H7 (cell line): Measurements from ENCODE around the gene MCTP2. TPM values are rescaled to one million over a fixed set of nuclear protein-coding genes. Genes with fewer than 3 reads are reported as not detected.
"Not testable (repeated sequence)": the region's sequence is repeated elsewhere in the genome, so short reads cannot be mapped to it uniquely, and the experiment has no call there.

Experiments
- DNase-seq: peaks from one replicate; pipeline ENCODE4 v3.0.0; 2012
- H3K27me3 ChIP-seq: 2 replicates; pipeline ENCODE4 v1.6.0; 2011; ENCODE audit warnings: mild to moderate bottlenecking, low read length; ENCODE audit not compliant: control insufficient read depth, insufficient read depth
- H3K36me3 ChIP-seq: replicated peaks from 2 replicates; pipeline ENCODE4 v1.5.1; 2011; ENCODE audit warnings: low read length; ENCODE audit not compliant: control insufficient read depth, insufficient read depth
- H3K4me3 ChIP-seq: 2 replicates; pipeline ENCODE4 v1.5.1; 2011; ENCODE audit warnings: low read depth, mild to moderate bottlenecking, control low read depth, low read length, moderate library complexity; ENCODE audit not compliant: insufficient read depth
- total RNA-seq: library from RNA; depleted of rRNA; stranded (reverse); fragments of >200 nt; shearing (Covaris generic); gene quantifications from 2 replicates; pipeline ENCODE4 v1.2.3, GENCODE V29; 2014

Gene MCTP2
- total RNA-seq, 1 experiment from 2014 or later: 4.7 TPM

DNA sequence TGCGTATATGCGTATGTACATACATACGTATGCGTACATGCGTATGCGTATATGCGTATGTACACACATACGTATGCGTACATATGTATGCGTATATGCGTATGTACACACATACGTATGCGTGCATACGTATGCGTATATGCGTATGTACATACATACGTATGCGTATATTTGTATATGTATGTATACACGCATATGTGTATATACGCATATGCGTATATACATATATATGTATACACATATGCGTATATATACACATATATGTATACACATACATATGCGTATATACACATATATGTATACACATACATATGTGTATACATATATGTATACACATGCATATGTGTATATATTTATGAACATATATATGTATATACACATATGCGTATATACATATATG lies 12.1 kb downstream of the MCTP2 start:
- no peaks in the 10 kb centered on the region for H3K36me3 ChIP-seq
- no peak overlapping the region for H3K4me3 ChIP-seq
- no peak for DNase-seq
- no peaks in the 10 kb centered on the region for H3K27me3 ChIP-seq

DNA sequence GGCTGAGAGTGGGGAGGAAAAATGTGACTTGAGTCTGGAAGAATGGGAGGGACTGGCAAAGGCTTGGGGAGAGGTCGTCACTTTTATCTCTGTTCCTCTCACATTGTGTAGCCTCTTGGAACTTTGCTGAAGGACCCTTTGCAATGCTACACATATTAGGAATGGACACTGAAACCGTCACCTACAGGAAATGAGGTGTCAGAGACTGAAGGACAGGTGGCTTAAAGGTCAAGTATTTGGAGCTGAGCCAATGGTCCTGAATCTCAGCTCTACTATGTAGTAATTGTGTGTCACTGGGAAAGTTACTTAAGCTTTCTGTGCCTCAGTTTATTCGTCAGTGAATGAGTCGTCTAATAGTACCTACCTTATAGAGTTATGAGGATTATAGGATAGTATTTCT lies 14.7 kb downstream of the MCTP2 start:
- DNase-seq: no peak
- no peaks in the 10 kb centered on the region for H3K27me3 ChIP-seq
- no peak overlapping the region for H3K4me3 ChIP-seq
- H3K36me3 ChIP-seq: no peaks in the 10 kb centered on the region

DNA sequence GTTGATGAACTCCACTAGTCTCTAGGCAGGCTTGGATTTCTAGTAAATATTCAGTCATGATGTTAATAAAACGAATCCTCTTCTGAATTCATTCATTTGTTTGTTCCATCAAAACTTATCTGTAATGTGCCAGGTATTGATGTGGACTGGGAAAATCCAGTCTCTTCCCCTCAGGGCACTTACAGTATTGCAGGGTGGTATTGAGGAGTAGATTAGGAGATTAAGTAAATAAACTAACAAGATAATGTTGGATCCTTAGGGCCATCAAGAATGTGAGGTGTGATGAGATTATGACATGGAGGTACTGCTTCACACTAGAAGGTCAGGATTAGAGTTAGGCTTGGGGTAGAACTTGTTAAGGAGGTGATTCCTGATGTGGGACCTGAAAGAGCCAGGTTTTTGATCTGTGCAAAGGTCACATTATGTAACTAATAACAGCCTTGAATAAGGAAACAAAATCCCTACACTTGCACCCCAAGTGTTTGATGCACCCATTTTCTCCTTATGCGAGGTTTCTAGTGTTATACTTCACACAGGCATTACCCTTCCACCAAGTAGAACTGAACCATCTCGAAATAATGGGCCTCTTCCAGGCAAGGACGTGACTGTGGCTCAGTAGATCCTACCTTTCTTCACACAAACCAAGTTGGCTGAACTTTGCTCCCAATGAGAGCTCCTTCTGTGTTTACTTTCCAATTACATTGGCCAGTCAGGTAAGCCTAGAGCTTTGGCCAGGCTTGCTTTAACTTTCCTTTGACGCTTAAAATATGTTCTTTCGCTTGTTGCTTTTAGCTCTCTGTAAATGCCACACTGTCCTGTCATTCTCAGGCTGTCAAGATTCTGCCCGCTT lies 16.7 kb downstream of the MCTP2 start:
- Histone ChIP-seq H3K4me3 (no peak overlapping the region), H3K27me3 (no peaks in the 10 kb centered on the region), H3K36me3 (no peaks in the 10 kb centered on the region)
- DNase-seq: no peak

DNA sequence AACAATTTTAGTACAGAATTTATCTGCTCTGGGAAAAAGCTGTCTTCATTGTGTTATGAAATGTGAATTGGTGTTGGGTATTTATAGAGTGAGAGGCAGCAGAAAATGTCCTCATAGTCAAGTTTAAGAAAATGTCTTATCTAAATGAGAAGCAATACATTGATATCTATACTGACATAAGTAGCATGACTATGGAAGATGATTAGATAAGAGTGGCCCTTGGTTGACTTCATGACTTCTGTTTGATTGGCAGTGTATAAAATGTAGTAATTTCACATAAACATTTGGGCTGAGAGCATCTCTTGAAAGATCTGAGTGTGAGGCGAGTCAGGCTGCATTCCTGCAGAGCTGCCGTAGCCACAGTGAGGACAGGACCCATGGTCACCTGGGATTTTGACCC lies 19.4 kb downstream of the MCTP2 start:
- Histone ChIP-seq H3K4me3 (no peak overlapping the region), H3K36me3 (no peaks in the 10 kb centered on the region)
- DNase-seq: no peak

DNA sequence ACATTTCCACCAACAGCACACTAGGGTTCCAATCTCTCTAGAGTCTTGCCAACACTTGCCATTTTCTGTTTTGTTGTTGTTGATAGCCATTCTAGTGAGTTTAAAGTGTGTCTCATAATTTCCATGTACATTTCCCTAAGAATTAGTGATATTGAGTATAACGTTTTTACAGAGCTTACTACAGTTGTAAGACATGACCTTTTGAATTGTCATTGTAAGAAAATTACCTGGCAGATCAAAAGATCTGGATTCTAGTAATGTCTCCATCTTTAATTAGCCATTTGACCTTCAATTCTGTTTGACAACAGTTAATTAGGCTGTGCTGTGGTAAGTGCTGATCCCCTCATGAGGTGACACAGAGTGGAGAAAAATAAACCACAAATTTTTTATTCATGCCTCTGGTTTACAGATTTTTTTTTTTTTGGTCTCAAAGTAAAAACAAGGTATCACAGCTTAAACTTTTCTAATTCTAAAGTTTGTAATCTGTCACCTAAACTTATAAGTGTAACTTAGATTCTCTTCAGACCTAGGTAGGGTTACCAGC lies 20.9 kb downstream of the MCTP2 start:
- no peaks in the 10 kb centered on the region for H3K27me3 ChIP-seq
- no peaks in the 10 kb centered on the region for H3K36me3 ChIP-seq
- DNase-seq: no peak
- H3K4me3 ChIP-seq: no peak overlapping the region

More for the DNA sequence above, 19.4 kb downstream of the MCTP2 start:
- H3K27me3 ChIP-seq: no peaks in the 10 kb centered on the region

DNA sequence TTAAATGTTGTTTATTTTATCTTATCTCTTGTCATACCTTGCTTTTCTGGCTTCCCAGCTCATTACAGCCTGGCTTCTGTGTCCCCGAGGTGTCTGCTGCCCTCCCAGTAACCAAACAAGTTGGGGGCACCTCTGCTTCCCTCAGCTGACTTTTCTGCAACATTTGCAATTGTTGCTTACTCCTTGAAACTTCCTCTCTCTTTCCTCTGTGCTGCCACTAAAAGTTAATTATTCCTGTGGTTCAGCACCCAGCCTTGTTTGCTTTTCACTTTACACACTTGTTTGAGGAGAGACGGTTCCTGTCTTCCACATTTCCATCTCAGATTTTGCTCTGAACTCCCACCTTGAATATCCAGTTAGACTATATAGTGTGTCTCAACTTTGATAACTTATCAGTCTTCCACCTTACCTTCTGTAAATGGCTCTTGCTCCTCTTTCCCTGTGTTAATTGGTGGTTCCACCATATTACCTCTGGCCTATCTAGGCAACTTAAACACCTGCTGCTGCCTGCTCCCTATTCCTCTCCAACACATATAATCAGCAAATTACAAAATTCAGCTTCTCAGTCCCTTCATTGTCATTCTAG lies 21.6 kb downstream of the MCTP2 start:
- Histone ChIP-seq H3K4me3 (no peak overlapping the region), H3K27me3 (no peaks in the 10 kb centered on the region), H3K36me3 (no peaks in the 10 kb centered on the region)
- no peak for DNase-seq

DNA sequence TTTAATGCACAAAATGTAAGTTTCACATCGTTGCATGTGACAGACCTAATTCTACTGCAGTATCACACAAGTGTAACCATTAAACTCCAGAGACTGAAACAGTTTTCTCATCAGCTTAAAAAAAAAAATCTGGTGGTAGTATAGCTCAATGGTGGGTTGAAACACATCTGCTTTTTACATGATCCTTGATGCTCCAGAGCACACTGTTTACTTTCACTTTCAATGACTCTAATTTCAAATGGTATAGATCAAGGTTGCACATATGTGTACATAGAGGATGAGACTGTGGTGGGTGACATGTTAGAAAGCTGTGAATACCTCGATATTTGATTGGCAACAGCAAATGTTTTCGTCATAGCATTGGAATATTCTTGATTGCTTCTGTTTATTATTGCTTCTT lies 22.4 kb downstream of the MCTP2 start:
- H3K27me3 ChIP-seq: no peaks in the 10 kb centered on the region
- DNase-seq: no peak

DNA sequence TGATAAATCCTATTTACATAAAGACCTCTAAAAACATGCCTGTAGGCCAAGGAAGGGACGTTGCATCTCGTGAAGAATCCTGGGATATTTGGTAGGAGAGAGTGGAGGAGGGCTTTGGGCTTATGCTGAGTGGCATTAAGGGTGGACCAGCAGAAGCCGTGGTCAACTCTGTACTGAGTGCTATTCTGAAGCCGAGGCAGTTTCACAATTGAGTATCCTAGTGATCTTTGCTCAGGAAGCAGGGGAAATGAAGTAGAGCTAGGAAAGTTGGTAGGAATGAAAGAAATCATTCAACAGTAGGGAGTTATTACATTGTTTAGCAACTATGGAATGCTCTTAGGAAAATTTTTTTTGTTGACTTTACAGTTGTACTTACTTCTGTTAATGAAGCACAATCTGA lies 24.2 kb downstream of the MCTP2 start:
- no peak for DNase-seq
- Histone ChIP-seq H3K36me3 (no peaks in the 10 kb centered on the region), H3K27me3 (no peaks in the 10 kb centered on the region), H3K4me3 (no peak overlapping the region)

More for the DNA sequence above, 22.4 kb downstream of the MCTP2 start:
- no peaks in the 10 kb centered on the region for H3K36me3 ChIP-seq
- H3K4me3 ChIP-seq: no peak overlapping the region

DNA sequence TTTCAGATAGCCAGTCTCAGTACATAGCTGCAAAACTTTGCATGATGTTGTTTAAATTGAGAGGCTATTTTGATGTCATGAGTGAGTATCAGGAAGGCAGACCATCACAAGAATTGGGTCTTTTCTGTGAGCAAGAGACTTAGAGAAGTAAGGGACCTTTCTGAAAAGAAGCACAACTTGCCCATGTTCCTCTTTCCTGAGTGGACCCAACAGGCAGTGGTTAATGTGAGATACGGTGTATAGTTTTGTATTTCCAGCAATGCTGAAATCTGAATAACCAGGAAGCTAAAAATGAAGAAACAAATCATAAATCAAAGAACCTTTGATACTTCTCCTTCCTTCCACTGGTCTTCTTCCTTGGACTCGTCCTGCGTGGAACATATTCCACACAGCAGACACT lies 25.1 kb downstream of the MCTP2 start:
- Histone ChIP-seq H3K27me3 (no peaks in the 10 kb centered on the region), H3K4me3 (no peak overlapping the region), H3K36me3 (no peaks in the 10 kb centered on the region)
- no peak for DNase-seq

DNA sequence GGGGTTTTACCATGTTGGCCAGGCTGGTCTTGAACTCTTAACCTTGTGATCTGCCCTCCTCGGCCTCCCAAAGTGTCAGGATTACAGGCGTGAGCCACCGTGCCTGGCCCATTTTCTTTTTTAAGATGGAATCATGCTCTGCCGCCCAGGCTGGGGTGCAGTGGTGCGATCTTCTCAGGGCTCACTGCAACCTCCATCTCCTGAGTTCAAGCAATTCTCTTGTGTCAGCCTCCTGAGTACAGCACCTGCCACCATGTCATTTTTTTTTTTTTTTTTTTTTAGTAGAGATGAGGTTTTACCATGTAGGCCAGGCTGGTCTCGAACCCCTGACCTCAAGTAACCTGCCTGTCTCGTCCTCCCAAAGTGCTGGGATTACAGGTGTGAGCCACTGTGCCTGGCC lies 26.4 kb downstream of the MCTP2 start:
- not testable (repeated sequence) for H3K4me3 ChIP-seq, H3K36me3 ChIP-seq, H3K27me3 ChIP-seq, DNase-seq

DNA sequence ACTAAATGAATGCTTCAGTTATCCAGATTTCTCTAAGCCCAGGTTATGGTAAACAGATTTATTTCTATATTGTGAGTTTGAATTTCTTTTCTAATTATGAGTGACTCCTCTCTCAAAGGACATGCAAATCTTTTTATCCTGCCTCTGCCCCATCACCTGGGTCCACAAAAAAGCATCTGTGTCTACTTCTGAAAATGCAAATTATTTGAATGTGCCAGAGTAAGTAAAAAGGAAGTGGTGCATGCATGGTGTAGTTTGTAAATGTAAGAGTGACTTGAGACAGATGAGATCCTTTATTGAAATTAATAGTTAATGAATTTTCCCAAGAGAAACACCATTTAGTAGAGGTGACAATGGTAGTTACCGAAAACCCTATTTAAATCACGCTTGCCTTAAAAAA lies 26.9 kb downstream of the MCTP2 start:
- no peaks in the 10 kb centered on the region for H3K36me3 ChIP-seq
- H3K4me3 ChIP-seq: no peak overlapping the region
- no peak for DNase-seq

DNA sequence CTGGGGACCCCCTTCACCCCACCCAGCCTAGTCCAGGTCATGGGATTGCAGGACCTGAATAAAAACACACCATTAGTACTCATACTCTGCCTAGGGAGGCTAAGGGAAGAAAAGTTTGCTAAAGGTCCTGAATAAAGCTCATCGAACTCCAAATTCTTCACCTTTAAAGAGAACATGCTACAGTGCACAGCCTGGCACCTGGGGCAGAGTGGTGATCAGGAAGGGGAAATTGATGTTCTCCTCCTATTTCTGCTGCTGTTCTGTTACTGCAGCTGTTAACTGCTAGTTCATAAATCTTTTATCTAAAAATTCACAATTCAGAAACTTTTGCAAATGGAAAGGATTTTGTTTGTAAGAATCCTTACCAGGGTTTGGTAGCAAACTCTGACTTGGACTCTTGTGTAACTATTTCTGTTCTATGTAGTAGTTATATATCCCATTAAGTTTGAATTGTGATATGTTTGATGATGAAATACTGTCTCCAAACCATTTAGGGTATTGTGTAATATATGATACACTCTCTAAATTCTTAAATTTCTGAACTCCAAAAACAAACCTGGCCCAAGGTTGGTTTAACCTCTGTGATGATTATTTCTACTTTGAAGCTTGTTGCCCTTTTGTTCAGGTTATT lies 27.9 kb downstream of the MCTP2 start:
- no peak overlapping the region for H3K4me3 ChIP-seq
- DNase-seq: no peak
- no peaks in the 10 kb centered on the region for H3K36me3 ChIP-seq
- H3K27me3 ChIP-seq: no peaks in the 10 kb centered on the region

More for the DNA sequence above, 26.9 kb downstream of the MCTP2 start:
- no peaks in the 10 kb centered on the region for H3K27me3 ChIP-seq

DNA sequence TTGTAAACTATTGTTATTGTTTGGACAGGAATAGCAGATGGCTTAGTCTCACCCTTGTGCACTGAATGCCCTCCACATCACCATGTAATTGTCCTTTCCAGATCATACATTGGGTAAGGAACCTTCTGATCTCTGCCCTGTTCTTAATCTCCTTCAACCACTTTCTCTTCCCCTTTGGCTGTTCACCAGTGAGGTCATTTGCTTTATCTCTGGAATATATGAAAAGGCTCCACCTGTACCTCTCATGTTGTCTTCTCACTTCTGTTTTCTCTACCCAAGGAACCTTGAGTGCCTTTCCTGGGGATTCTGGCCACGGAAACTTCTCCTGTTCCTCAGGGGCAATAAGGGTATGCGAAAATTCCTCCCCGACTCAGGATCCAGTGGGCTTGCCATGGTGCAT lies 28.5 kb downstream of the MCTP2 start:
- H3K4me3 ChIP-seq: no peak overlapping the region
- no peak for DNase-seq
- H3K36me3 ChIP-seq: no peaks in the 10 kb centered on the region
- no peaks in the 10 kb centered on the region for H3K27me3 ChIP-seq

DNA sequence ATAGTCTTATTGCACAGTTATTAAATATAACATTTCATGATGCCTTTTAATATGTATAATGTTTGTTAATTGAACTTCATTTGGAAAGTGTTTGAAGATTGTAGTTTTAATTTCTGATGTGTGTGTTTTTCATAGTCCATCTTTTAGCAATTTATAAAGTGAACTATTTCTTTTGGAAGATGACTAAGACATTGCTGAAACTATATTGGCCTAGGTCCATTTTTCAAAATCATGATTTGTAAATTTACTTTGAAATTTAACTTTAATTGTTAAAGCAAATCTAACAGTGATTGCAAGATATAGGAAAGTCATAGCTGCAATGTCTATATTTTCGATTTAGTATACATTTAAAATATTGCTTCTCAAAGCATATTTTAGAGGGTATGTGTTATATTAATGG lies 30.8 kb downstream of the MCTP2 start:
- no peak for DNase-seq
- Histone ChIP-seq H3K4me3 (no peak overlapping the region), H3K27me3 (no peaks in the 10 kb centered on the region), H3K36me3 (no peaks in the 10 kb centered on the region)
